Neural cell (in vitro differentiated cells): ENCODE results near the gene GRIFIN. TPM values are rescaled to one million over a fixed set of nuclear protein-coding genes. Genes with fewer than 3 reads are reported as not detected.

ENCODE experiments used
- H2AFZ ChIP-seq: fragments of 200-600, 300-800 bp; sonication (generic), shearing (Covaris generic); 2 replicates; pipeline ENCODE4 v1.6.0; 2014; ENCODE audit warnings: low read depth, mild to moderate bottlenecking, antibody characterized with exemption, low read length, moderate library complexity
- H3F3A ChIP-seq: fragments of 200-600 bp; shearing (Covaris generic); 2 replicates; pipeline ENCODE4 v1.6.1; 2016; ENCODE audit warnings: mild to moderate bottlenecking, moderate library complexity, mixed read lengths, antibody characterized with exemption, low read length; ENCODE audit not compliant: insufficient read depth, poor library complexity, severe bottlenecking
- H3K27ac ChIP-seq: fragments of 200-600, 300-800 bp; sonication (generic), shearing (Covaris generic); 2 replicates; pipeline ENCODE4 v1.5.1; 2014; ENCODE audit warnings: mild to moderate bottlenecking, low read length, moderate library complexity
- H3K27me3 ChIP-seq: fragments of 300-800, 200-600 bp; sonication (generic), shearing (Covaris generic); 2 replicates; pipeline ENCODE4 v1.6.0; 2014; ENCODE audit warnings: mild to moderate bottlenecking, low read depth, low read length, moderate library complexity; ENCODE audit not compliant: insufficient read depth
- H3K36me3 ChIP-seq: fragments of 300-800, 200-600 bp; sonication (generic), shearing (Covaris generic); 2 replicates; pipeline ENCODE4 v1.5.1; 2014; ENCODE audit warnings: mild to moderate bottlenecking, antibody characterized with exemption, low read length, moderate library complexity; ENCODE audit not compliant: insufficient read depth
- H3K4me2 ChIP-seq: fragments of 300-800, 200-600 bp; sonication (generic), shearing (Covaris generic); 2 replicates; pipeline ENCODE4 v1.6.0; 2014; ENCODE audit warnings: mild to moderate bottlenecking, low read length
- H3K4me3 ChIP-seq: fragments of 300-800, 200-600 bp; sonication (generic), shearing (Covaris generic); 2 replicates; pipeline ENCODE4 v1.5.1; 2014; ENCODE audit warnings: mild to moderate bottlenecking, low read length, moderate library complexity
- H3K79me2 ChIP-seq: fragments of 200-600 bp; shearing (Covaris generic); replicated peaks from 2 replicates; pipeline ENCODE4 v1.6.0; 2014; ENCODE audit warnings: mild to moderate bottlenecking, low read length, moderate library complexity; ENCODE audit not compliant: insufficient read depth
- H3K9ac ChIP-seq: fragments of 300-800, 200-600 bp; sonication (generic), shearing (Covaris generic); 2 replicates; pipeline ENCODE4 v1.6.1; 2016; ENCODE audit warnings: mild to moderate bottlenecking, low read length, mixed read lengths
- H3K9me2 ChIP-seq: fragments of 200-600 bp; shearing (Covaris generic); 2 replicates; pipeline ENCODE4 v1.6.1; 2016; ENCODE audit warnings: mild to moderate bottlenecking, low read length, mixed read lengths; ENCODE audit not compliant: insufficient read depth
- H3K9me3 ChIP-seq: fragments of 200-600, 300-800 bp; sonication (generic), shearing (Covaris generic); 2 replicates; pipeline ENCODE4 v1.6.1; 2016; ENCODE audit warnings: mild to moderate bottlenecking, mixed run types, low read length, moderate library complexity, mixed read lengths
- H4K20me1 ChIP-seq: fragments of 200-600 bp; shearing (Covaris generic); 2 replicates; pipeline ENCODE4 v1.6.1; 2016; ENCODE audit warnings: mild to moderate bottlenecking, mixed run types; ENCODE audit not compliant: insufficient read depth
- EP300 ChIP-seq: fragments of 450-650 bp; conservative IDR thresholded peaks from 2 replicates; pipeline ENCODE4 v1.6.1; 2014; ENCODE audit warnings: antibody characterized with exemption, mild to moderate bottlenecking, moderate library complexity; ENCODE audit not compliant: poor library complexity, severe bottlenecking
- EZH2 ChIP-seq: fragments of 200-600, 300-800 bp; shearing (Covaris generic), sonication (generic); IDR thresholded peaks from 2 replicates; pipeline ENCODE4 v1.6.1; 2014; ENCODE audit warnings: antibody characterized with exemption, low read length, borderline replicate concordance, mild to moderate bottlenecking; ENCODE audit not compliant: insufficient read depth, poor library complexity, severe bottlenecking
- MXI1 ChIP-seq: fragments of 450-650 bp; conservative IDR thresholded peaks from 2 replicates; pipeline ENCODE4 v1.6.1; 2014; ENCODE audit warnings: antibody characterized with exemption, mild to moderate bottlenecking; ENCODE audit not compliant: poor library complexity, severe bottlenecking
- POLR2AphosphoS5 ChIP-seq: IDR thresholded peaks from 2 replicates; pipeline ENCODE4 v1.6.1; 2012
- RAD21 ChIP-seq: fragments of 450-650 bp; conservative IDR thresholded peaks from 2 replicates; pipeline ENCODE4 v1.6.1; 2014; ENCODE audit warnings: antibody characterized with exemption, mild to moderate bottlenecking, moderate library complexity
- SMC3 ChIP-seq: fragments of 450-650 bp; conservative IDR thresholded peaks from 2 replicates; pipeline ENCODE4 v1.6.1; 2014; ENCODE audit warnings: antibody characterized with exemption, mild to moderate bottlenecking, moderate library complexity; ENCODE audit not compliant: poor library complexity
- TAF1 ChIP-seq: IDR thresholded peaks from 2 replicates; pipeline ENCODE4 v1.6.1; 2012; ENCODE audit warnings: low read depth
- polyA plus RNA-seq: library from polyadenylated mRNA; depleted of rRNA; stranded (reverse); fragments of >200 nt; gene quantifications from 2 replicates; pipeline ENCODE4 v1.2.3, GENCODE V29; 2014
- TF ChIP-seq, protein P1 (sequence below): fragments of 450-650 bp; IDR thresholded peaks from 2 replicates; pipeline ENCODE4 v1.5.1; 2014; ENCODE audit warnings: antibody characterized with exemption, mild to moderate bottlenecking, moderate library complexity; ENCODE audit not compliant: poor library complexity, severe bottlenecking
- TF ChIP-seq, protein P2 (sequence below): IDR thresholded peaks from 2 replicates; pipeline ENCODE4 v1.6.1; 2012; ENCODE audit warnings: borderline replicate concordance

GRIFIN gene
- polyA plus RNA-seq, 1 donor from 2014 or later: not detected

DNA sequence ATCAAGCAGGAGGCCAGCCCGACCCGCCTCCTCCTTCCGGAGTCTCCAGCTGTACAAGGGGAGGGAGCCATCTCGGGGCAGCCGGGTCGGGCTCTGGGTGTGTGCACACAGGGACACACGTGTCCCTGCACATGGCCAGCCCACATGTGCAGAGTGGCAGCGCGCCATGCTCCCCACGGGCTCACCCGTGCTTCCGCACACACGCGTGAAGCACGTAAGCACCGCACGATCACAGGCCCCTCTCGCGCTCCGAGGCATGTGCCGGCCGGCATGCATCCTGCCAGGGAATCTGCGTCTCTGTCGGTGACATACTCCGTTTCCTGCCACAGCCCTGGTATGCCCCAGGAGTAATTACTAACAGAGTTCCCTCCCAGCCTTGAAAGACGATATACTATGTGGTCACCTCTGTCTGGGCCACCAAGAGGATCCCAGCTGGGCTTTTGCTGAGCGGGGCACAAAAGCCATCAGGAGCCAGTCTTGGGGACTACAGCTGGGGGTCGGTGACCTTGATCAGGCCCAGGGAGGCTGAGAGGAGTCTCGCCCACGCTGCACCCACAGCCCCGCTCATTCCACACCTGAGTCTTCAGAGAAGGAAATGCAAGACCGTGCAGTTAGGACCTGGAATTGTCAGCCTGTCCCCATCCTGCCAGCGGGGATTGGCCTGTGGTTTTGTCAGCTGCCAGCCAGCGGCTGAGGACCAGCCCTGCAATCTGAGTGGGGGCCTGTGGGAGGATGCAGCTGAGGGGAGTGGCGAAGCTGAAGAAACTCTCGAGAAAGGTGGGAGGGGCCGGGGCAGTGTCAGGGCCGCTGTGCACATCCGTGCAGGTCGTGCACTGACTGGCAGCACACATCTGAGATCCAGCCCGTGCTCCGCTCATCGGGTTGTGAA lies 32.4 kb upstream of the GRIFIN start:
- H3K27ac ChIP-seq: no peak overlapping the region
- H4K20me1 ChIP-seq: no peaks in the 10 kb centered on the region
- no peak overlapping the region for H3K4me3 ChIP-seq
- H3K9me2 ChIP-seq: no peaks in the 10 kb centered on the region
- H3K36me3 ChIP-seq: no peaks in the 10 kb centered on the region
- H3K27me3 ChIP-seq: no peaks in the 10 kb centered on the region
- H3K4me2 ChIP-seq: no peak overlapping the region
- no peak overlapping the region for H2AFZ ChIP-seq
- no peaks in the 10 kb centered on the region for H3K9me3 ChIP-seq
- H3K9ac ChIP-seq: no peak overlapping the region
- H3K79me2 ChIP-seq: no peaks in the 10 kb centered on the region
- no peaks in the 10 kb centered on the region for H3F3A ChIP-seq
- TF ChIP-seq POLR2AphosphoS5 (no peak), MXI1 (no peak), RAD21 (no peak), SMC3 (no peak), EZH2 (no peak), EP300 (no peak)
- TF ChIP-seq, protein P1, sequence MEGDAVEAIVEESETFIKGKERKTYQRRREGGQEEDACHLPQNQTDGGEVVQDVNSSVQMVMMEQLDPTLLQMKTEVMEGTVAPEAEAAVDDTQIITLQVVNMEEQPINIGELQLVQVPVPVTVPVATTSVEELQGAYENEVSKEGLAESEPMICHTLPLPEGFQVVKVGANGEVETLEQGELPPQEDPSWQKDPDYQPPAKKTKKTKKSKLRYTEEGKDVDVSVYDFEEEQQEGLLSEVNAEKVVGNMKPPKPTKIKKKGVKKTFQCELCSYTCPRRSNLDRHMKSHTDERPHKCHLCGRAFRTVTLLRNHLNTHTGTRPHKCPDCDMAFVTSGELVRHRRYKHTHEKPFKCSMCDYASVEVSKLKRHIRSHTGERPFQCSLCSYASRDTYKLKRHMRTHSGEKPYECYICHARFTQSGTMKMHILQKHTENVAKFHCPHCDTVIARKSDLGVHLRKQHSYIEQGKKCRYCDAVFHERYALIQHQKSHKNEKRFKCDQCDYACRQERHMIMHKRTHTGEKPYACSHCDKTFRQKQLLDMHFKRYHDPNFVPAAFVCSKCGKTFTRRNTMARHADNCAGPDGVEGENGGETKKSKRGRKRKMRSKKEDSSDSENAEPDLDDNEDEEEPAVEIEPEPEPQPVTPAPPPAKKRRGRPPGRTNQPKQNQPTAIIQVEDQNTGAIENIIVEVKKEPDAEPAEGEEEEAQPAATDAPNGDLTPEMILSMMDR: no peak
- TF ChIP-seq, protein P2, sequence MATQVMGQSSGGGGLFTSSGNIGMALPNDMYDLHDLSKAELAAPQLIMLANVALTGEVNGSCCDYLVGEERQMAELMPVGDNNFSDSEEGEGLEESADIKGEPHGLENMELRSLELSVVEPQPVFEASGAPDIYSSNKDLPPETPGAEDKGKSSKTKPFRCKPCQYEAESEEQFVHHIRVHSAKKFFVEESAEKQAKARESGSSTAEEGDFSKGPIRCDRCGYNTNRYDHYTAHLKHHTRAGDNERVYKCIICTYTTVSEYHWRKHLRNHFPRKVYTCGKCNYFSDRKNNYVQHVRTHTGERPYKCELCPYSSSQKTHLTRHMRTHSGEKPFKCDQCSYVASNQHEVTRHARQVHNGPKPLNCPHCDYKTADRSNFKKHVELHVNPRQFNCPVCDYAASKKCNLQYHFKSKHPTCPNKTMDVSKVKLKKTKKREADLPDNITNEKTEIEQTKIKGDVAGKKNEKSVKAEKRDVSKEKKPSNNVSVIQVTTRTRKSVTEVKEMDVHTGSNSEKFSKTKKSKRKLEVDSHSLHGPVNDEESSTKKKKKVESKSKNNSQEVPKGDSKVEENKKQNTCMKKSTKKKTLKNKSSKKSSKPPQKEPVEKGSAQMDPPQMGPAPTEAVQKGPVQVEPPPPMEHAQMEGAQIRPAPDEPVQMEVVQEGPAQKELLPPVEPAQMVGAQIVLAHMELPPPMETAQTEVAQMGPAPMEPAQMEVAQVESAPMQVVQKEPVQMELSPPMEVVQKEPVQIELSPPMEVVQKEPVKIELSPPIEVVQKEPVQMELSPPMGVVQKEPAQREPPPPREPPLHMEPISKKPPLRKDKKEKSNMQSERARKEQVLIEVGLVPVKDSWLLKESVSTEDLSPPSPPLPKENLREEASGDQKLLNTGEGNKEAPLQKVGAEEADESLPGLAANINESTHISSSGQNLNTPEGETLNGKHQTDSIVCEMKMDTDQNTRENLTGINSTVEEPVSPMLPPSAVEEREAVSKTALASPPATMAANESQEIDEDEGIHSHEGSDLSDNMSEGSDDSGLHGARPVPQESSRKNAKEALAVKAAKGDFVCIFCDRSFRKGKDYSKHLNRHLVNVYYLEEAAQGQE: no peak

DNA sequence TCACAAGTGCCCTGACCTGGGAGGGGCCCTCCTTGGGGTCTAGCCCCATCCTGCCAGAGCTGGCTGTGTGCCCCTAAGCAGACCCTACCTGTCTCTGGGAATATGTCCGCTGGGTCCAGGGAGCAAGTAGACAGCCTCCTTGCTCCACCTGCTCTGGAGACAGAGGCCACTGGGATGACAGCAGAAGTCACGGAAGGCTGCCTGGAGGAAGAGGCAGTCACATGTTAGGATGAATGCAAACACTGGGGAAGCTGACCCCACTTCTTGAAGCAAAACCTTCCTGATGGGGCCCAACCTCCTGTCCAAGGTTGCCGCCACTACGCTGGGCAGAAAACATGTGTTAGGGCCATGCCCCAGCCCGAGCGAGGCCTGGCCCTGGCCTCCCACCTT lies 31.7 kb upstream of the GRIFIN start:
- H3K4me2 ChIP-seq: no peak overlapping the region

More for the DNA sequence above, 31.7 kb upstream of the GRIFIN start:
- no peak overlapping the region for H3K4me3 ChIP-seq
- no peaks in the 10 kb centered on the region for H3K36me3 ChIP-seq
- no peaks in the 10 kb centered on the region for H3K9me2 ChIP-seq
- no peak for TF ChIP-seq MXI1
- TF ChIP-seq RAD21: no peak
- TF ChIP-seq, protein P1: no peak
- TF ChIP-seq POLR2AphosphoS5: no peak
- no peak for TF ChIP-seq EZH2
- TF ChIP-seq TAF1: no peak
- TF ChIP-seq EP300: no peak
- TF ChIP-seq SMC3: no peak
- TF ChIP-seq, protein P2: no peak
- no peaks in the 10 kb centered on the region for H3K27me3 ChIP-seq
- no peak overlapping the region for H3K9ac ChIP-seq
- no peak overlapping the region for H3K27ac ChIP-seq
- H3K9me3 ChIP-seq: no peaks in the 10 kb centered on the region
- H3F3A ChIP-seq: no peaks in the 10 kb centered on the region
- H4K20me1 ChIP-seq: no peaks in the 10 kb centered on the region
- H3K79me2 ChIP-seq: no peaks in the 10 kb centered on the region
- H2AFZ ChIP-seq: no peak overlapping the region
